SK-N-SH (cell line): ENCODE measurements around the gene SNX15. TPM values are rescaled to one million over a fixed set of nuclear protein-coding genes. Genes with fewer than 3 reads are reported as not detected.

Source experiments
- CTCF ChIA-PET: fragments of 300-600, 350-600 bp; formaldehyde crosslinking; extraction: SDS; loops from one replicate; lab custom pipeline; 2021; lab: Yijun Ruan, JAX
- POLR2A ChIA-PET: fragments of 350-600 bp; sonication (Branson Sonifier 250); formaldehyde crosslinking; extraction: SDS; loops from one replicate; lab custom pipeline; 2020; ENCODE audit warnings: antibody characterized with exemption, inconsistent platforms; lab: Yijun Ruan, JAX
- DNase-seq: peaks from one replicate; pipeline ENCODE4 v3.0.0; 2012
- H2AFZ ChIP-seq: fragments of 200-600 bp; sonication (generic); 2 replicates; pipeline ENCODE4 v1.8.1; 2016; ENCODE audit warnings: antibody characterized with exemption, mild to moderate bottlenecking, low read depth
- H3F3A ChIP-seq: fragments of 200-600 bp; sonication (generic); replicated peaks from 2 replicates; pipeline ENCODE3; 2016; ENCODE audit warnings: antibody characterized with exemption, mild to moderate bottlenecking; ENCODE audit not compliant: insufficient read depth
- H3K27ac ChIP-seq, 2 experiments: fragments of 200-500 bp in 1 of 2; fragments of 200-600 bp in 1 of 2; sonication (Bioruptor generic) in 1 of 2; sonication (generic), shearing (Covaris generic) in 1 of 2; 2 replicates each; pipeline versions ENCODE4 v1.5.1 to v1.6.1; 2014 to 2016; ENCODE audit warnings: low read depth in 2 of 2, inconsistent platforms in 1 of 2, low read length in 1 of 2, mild to moderate bottlenecking in 1 of 2, mixed read lengths in 1 of 2
- H3K27me3 ChIP-seq: fragments of 200-600 bp; sonication (generic), shearing (Covaris generic); 2 replicates; pipeline ENCODE4 v1.6.1; 2016; ENCODE audit warnings: mixed run types; ENCODE audit not compliant: insufficient read depth
- H3K36me3 ChIP-seq, 2 experiments: fragments of 200-500 bp in 1 of 2; fragments of 200-600 bp in 1 of 2; sonication (Bioruptor generic) in 1 of 2; sonication (generic) in 1 of 2; replicated peaks in 1 of 2; 2 replicates each; pipeline versions ENCODE3 to v1.5.1; 2014 to 2016; ENCODE audit warnings: low read length in 1 of 2, mild to moderate bottlenecking in 1 of 2; ENCODE audit not compliant: insufficient read depth in 2 of 2, control insufficient read depth in 1 of 2
- H3K4me1 ChIP-seq, 2 experiments: fragments of 200-500 bp in 1 of 2; fragments of 200-600 bp in 1 of 2; sonication (Bioruptor generic) in 1 of 2; sonication (generic), shearing (Covaris generic) in 1 of 2; 2 replicates each; pipeline versions ENCODE4 v1.5.1 to v1.6.1; 2014 to 2016; ENCODE audit warnings: low read depth in 1 of 2, low read length in 1 of 2, mixed run types in 1 of 2; ENCODE audit not compliant: insufficient read depth in 2 of 2, control insufficient read depth in 1 of 2
- H3K4me2 ChIP-seq: fragments of 200-600 bp; sonication (generic), shearing (Covaris generic); 2 replicates; pipeline ENCODE4 v1.6.1; 2017; ENCODE audit warnings: mixed run types
- H3K4me3 ChIP-seq, 2 experiments: fragments of 200-500 bp in 1 of 2; fragments of 200-600 bp in 1 of 2; sonication (Bioruptor generic) in 1 of 2; sonication (generic), shearing (Covaris generic) in 1 of 2; 2 replicates each; pipeline versions ENCODE4 v1.5.1 to v1.8.1; 2014 to 2016; ENCODE audit warnings: low read depth in 2 of 2, inconsistent platforms in 1 of 2, low read length in 1 of 2, mild to moderate bottlenecking in 1 of 2, mixed read lengths in 1 of 2, moderate library complexity in 1 of 2
- H3K79me2 ChIP-seq: fragments of 200-600 bp; sonication (generic); 2 replicates; pipeline ENCODE4 v1.8.1; 2017; ENCODE audit warnings: mild to moderate bottlenecking; ENCODE audit not compliant: insufficient read depth
- H3K9ac ChIP-seq: fragments of 200-600 bp; sonication (generic); 2 replicates; pipeline ENCODE4 v1.6.1; 2017; ENCODE audit warnings: mixed run types
- H3K9me2 ChIP-seq: fragments of 200-600 bp; sonication (generic); 2 replicates; pipeline ENCODE4 v1.6.1; 2017; ENCODE audit warnings: mixed run types
- H3K9me3 ChIP-seq: fragments of 200-600 bp; sonication (generic); 2 replicates; pipeline ENCODE4 v1.6.1; 2017; ENCODE audit warnings: mixed run types, mild to moderate bottlenecking, moderate library complexity
- H4K20me1 ChIP-seq: fragments of 200-600 bp; sonication (generic); 2 replicates; pipeline ENCODE4 v1.6.1; 2017; ENCODE audit warnings: mild to moderate bottlenecking, mixed run types; ENCODE audit not compliant: insufficient read depth
- EZH2phosphoT487 ChIP-seq: fragments of 200-600 bp; sonication (generic); IDR thresholded peaks from 2 replicates; pipeline ENCODE4 v1.6.1; 2017; ENCODE audit warnings: low read depth, mixed run types, mild to moderate bottlenecking, antibody characterized with exemption, moderate library complexity, borderline replicate concordance
- GABPA ChIP-seq: IDR thresholded peaks from 2 replicates; pipeline ENCODE4 v1.4.0; 2012; ENCODE audit warnings: low read depth, mild to moderate bottlenecking
- GATA2 ChIP-seq: sonication (generic); formaldehyde crosslinking; IDR thresholded peaks from 2 replicates; pipeline ENCODE4 v1.5.0; 2020; ENCODE audit warnings: mild to moderate bottlenecking, missing genetic modification reagents
- MAX ChIP-seq: IDR thresholded peaks from 2 replicates; pipeline ENCODE4 v1.4.0; 2012; ENCODE audit warnings: low read depth
- MXI1 ChIP-seq: IDR thresholded peaks from 2 replicates; pipeline ENCODE4 v1.6.1; 2012; ENCODE audit warnings: mild to moderate bottlenecking, low read depth, low read length, improper control_type of control experiment
- PBX3 ChIP-seq: IDR thresholded peaks from 2 replicates; pipeline ENCODE4; 2012
- POLR2AphosphoS5 ChIP-seq: IDR thresholded peaks from 2 replicates; pipeline ENCODE4 v1.6.1; 2012; ENCODE audit warnings: low read depth, low read length
- RCOR1 ChIP-seq: fragments of 150-350 bp; IDR thresholded peaks from 2 replicates; pipeline ENCODE4 v1.6.1; 2017; ENCODE audit warnings: antibody characterized with exemption, low read length
- REST ChIP-seq: IDR thresholded peaks from 2 replicates; pipeline ENCODE4 v1.6.1; 2012; ENCODE audit warnings: mild to moderate bottlenecking, low read depth, low read length, moderate library complexity
- RXRA ChIP-seq: IDR thresholded peaks from 2 replicates; pipeline ENCODE4 v1.4.0; 2012; ENCODE audit warnings: low read depth, mild to moderate bottlenecking, borderline replicate concordance
- SIN3A ChIP-seq: IDR thresholded peaks from 2 replicates; pipeline ENCODE4 v1.6.1; 2012; ENCODE audit warnings: low read depth, mild to moderate bottlenecking, low read length, moderate library complexity, borderline replicate concordance
- SMC3 ChIP-seq: IDR thresholded peaks from 2 replicates; pipeline ENCODE4 v1.6.1; 2012; ENCODE audit warnings: low read depth, low read length, improper control_type of control experiment
- USF1 ChIP-seq: IDR thresholded peaks from 2 replicates; pipeline ENCODE4 v1.4.0; 2012; ENCODE audit warnings: low read depth, borderline replicate concordance
- WGBS: methylation state at CpG from one replicate; pipeline ENCODE4 v1.1.6; 2017; ENCODE audit warnings: low lambda C conversion rate; 5-methylcytosine and 5-hydroxymethylcytosine counted together
- polyA plus RNA-seq, 3 experiments: library from polyadenylated mRNA; depleted of rRNA; stranded (reverse); fragments of >200 nt; gene quantifications; 2 replicates each; pipeline ENCODE4 v1.2.3, GENCODE V29; 2012

Gene SNX15
- polyA plus RNA-seq, 1 of the 3 experiments (the other 2 are of a cell fraction), result 17.2 TPM

- Histone ChIP-seq H4K20me1 (no peaks in the 10 kb centered on the region), H3K27ac (no peak overlapping the region), H2AFZ (no peak overlapping the region), H3K36me3 (no peaks in the 10 kb centered on the region), H3K4me1 (no peaks in the 10 kb centered on the region; a peak in 1 of 4 replicates), H3K4me2 (no peak overlapping the region), H3K4me3 (no peak overlapping the region), H3K79me2 (no peaks in the 10 kb centered on the region), H3K9me2 (no peaks in the 10 kb centered on the region), H3F3A (no peaks in the 10 kb centered on the region), H3K9ac (no peak overlapping the region), H3K27me3 (no peaks in the 10 kb centered on the region), H3K9me3 (no peaks in the 10 kb centered on the region)
- ChIA-PET POLR2A (no interaction called here), CTCF (interaction anchor here (0.7 to 2.3 kb wide), 7 partner anchors 15 to 114 kb away, joined by 3 to 12 read pairs (median 3); partner anchors contain the start of genes ARL2, SAC3D1 and TM7SF2)
- TF ChIP-seq SIN3A (no peak), USF1 (no peak), RCOR1 (no peak), POLR2AphosphoS5 (no peak), SMC3 (no peak), GABPA (no peak), REST (no peak)
- WGBS, result 27% methylated on average over 1 of the region's 1 CpG
- DNase-seq, result peak; percentile 40
These were observed 29.1 kb upstream of the SNX15 start for GRCh38 chr11:64998141-64998540.

- no peak for DNase-seq
- no peaks in the 10 kb centered on the region for H3F3A ChIP-seq
- no peak overlapping the region for H2AFZ ChIP-seq
- CTCF ChIA-PET, result interaction anchor here (0.7 to 2.3 kb wide), 7 partner anchors 14 to 113 kb away, joined by 3 to 12 read pairs (median 3); partner anchors contain the start of genes ARL2, SAC3D1 and TM7SF2
- no peaks in the 10 kb centered on the region for H3K79me2 ChIP-seq
- no peaks in the 10 kb centered on the region for H4K20me1 ChIP-seq
- 66% methylated on average over 5 of the region's 9 CpGs for WGBS
- no peaks in the 10 kb centered on the region for H3K36me3 ChIP-seq
- TF ChIP-seq RXRA (no peak), EZH2phosphoT487 (no peak), PBX3 (no peak), MXI1 (no peak), GATA2 (no peak), SMC3 (no peak), USF1 (no peak), REST (no peak), MAX (no peak)
- TF ChIP-seq, all 33 proteins: peak for 0
- no peak overlapping the region for H3K27ac ChIP-seq
- H3K9ac ChIP-seq, result no peak overlapping the region
- POLR2A ChIA-PET, result no interaction called here
- H3K4me2 ChIP-seq, result no peak overlapping the region
- no peaks in the 10 kb centered on the region; a peak in 1 of 4 replicates for H3K4me1 ChIP-seq
- no peaks in the 10 kb centered on the region for H3K27me3 ChIP-seq
- H3K4me3 ChIP-seq, result no peak overlapping the region
- H3K9me2 ChIP-seq, result no peaks in the 10 kb centered on the region
- no peaks in the 10 kb centered on the region for H3K9me3 ChIP-seq
These were observed 28.4 kb upstream of the SNX15 start for GRCh38 chr11:64998690-64999431.
